GM21528 (cell line): ENCODE data around the gene LDLRAP1.
"Not testable (repeated sequence)": the region's sequence is repeated elsewhere in the genome, so short reads cannot be mapped to it uniquely, and the experiment has no call there.

Experiments used
- ATAC-seq: cut with Tn5 transposase; IDR thresholded peaks from one replicate; pipeline ENCODE4 v1.9.1; 2021; ENCODE audit warnings: mild to moderate bottlenecking, moderate library complexity; ENCODE audit not compliant: unreplicated experiment, low FRiP score

LDLRAP1 gene, protein sequence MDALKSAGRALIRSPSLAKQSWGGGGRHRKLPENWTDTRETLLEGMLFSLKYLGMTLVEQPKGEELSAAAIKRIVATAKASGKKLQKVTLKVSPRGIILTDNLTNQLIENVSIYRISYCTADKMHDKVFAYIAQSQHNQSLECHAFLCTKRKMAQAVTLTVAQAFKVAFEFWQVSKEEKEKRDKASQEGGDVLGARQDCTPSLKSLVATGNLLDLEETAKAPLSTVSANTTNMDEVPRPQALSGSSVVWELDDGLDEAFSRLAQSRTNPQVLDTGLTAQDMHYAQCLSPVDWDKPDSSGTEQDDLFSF

DNA sequence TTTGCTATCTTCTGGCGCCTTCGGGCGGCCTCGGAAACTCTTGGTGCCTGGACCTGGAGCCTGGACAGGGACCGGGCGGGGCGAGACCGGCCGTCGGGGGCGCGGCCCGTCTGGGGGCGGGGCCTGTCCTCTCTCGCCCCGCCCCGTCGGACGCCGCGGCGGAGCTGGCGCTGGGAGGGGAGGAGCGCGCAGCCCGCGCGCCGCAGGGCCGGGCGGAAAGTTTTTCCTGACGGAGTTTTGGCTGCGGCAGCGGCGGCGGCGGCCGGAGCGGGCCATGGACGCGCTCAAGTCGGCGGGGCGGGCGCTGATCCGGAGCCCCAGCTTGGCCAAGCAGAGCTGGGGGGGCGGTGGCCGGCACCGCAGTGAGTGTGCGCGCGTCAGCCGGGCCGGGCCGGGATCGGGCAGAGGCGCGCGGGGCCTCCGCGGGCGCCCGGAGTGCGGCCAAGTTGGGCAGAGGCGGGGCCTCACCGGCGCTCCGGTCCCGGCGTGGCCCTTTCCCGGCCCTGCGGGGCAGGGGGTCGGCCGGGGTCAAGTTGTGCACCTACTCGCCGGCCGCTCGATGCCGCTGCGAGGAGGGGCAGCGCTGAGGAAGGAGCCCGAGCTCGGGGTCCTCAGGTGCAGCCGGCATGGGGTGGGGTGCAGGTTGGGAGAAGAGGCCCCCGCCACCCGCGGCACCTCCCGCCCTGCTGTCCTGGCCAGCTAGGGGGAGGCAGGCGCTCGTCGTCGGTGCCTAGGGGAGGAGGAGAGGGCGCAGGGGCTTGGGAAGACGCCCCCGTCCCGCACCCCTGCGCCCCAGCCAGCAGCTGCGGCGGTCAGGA lies at the start of gene LDLRAP1:
Gene LDLRAP1 (plus strand): TSS at position 182 of the 818 bp plus-strand sequence. CDS start 93 bp downstream, at position 275.
- ATAC-seq, result peak; percentile 78

DNA sequence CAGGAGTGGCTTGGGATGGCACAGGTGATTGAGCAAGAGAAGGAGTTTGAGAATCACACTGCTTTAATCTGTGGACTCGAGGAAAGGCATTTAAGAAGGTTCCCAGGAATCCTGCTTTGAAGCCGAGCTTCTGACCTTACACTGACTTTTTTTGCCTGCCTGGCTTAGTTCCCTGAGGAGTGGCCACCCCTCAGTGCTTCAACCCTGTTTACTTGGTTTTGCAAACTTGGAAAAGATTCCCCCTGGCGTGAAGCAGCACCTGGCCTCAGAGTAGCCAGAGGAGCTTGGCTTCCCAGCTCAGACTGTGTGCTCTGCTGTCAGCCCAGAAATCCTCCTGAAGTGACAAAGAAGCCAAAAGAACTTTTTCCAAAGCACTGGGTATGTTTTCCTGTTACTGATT lies 48.5 kb upstream of the LDLRAP1 start:
- ATAC-seq, result no peak

DNA sequence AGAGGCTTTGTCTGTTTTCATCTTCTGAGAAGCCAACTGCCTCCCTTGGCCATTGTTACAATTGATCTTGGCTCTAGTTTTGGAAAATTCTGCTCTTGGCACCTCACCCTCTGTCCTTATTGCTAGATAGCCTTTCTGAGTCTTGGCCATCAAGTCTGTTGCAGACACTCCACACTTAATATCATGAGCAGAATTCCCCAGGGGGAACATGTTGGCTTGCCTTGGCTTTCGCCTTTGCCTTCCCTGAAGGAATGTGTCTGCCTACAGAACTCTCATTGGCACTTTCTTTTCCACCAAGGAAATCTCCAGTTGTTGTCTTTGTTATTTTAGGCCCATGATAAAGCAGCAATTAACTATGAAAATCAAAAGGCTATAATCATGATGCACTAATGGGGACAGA lies 42.7 kb upstream of the LDLRAP1 start:
- ATAC-seq, result no peak

DNA sequence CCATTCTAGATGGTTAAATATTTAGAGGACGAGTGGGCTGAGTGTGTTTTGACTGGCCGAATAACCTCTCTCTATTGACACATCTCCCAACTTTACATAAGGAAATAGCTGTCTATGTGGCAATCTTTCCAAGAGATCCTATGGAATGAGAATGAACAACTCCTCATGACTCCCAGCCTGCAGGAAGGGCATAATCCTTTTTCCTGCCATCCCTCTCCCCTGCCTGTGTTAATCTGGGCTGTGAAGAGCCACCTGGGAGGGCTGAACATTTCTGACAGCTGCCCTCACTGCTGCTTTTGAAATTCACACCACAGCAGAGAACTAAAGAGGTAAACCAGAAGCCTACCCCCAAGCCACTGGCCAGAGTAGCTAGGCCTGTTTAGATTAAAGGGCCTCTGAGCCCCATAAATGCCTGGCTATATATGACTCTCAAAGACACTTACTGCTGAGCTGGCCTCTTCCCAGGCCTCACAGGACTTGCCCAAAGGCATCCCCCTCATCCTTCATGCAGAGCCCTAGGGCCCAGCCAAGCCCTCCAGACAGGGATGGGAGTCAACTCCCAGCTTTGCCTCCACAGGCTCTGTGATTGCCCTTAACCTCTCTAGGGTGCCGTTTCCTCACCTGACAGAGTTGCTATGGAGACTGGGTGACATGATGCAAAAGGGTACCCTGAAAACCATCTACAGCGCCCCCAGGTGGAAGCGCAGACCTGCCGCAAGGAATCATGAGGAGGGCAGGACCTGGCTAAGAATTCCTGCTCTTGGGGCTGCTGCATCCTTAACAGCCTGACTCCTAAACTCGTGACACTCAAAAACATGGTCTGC lies 42.0 kb upstream of the LDLRAP1 start:
- no peak for ATAC-seq

DNA sequence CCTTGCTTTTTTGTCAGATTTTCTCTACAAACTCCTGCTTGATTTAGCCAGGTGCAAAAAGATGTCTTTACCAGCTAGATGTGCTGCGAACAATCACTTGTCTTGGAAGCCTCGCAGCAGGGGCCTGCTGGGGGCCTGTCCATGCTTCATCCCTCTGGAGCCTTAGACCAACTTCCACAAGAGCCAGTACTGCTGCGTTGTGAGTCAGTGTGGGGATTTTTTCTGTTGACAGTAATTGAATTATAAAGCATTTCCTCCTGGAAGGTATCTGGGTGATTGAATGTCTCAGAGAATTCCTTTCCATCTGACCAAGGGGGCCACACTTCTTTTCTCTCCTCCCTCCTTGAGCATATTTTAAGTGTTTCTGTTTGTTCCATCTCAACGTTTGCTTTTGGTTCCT lies 40.4 kb upstream of the LDLRAP1 start:
- no peak for ATAC-seq

DNA sequence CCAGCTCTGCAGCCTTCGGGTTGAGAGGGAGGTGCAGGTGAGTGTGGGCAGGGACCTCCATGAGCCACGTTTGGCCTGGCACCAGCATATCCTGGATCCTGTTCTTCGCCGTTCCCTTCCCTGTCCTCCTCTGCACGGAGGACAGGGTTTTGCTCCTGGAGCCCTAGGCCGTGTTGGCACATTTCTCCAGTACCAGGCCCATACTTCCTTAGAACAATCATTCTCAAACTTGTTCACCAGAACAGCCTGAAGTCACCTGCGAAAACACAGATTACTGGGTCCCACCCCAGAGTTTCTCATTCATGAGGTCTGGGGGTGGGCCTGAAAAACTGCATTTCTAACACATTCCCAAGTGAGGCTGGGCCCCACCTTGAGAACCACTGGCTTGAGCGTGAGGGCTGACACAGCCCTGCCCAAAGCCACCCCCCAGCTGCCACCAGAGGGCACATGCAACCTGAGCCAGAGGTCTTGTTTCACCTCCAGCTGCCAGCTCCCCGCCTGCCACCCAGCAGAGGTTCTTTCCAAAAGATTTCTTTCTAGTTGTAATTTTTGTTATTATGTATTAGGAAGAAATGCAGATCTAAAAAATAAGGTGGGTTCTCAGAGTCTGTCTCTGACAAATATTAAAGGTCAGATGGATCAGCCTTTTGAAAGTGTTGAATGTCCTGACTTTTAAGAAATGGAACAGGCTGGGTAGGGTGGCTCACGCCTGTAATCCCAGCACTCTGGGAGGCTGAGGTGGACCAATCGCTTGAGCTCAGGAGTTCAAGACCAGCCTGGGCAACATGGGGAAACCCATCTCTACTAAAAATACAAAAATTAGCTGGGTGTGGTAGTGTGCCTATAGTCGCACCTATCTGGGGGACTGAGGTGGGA lies 39.6 kb upstream of the LDLRAP1 start:
- ATAC-seq, result no peak

DNA sequence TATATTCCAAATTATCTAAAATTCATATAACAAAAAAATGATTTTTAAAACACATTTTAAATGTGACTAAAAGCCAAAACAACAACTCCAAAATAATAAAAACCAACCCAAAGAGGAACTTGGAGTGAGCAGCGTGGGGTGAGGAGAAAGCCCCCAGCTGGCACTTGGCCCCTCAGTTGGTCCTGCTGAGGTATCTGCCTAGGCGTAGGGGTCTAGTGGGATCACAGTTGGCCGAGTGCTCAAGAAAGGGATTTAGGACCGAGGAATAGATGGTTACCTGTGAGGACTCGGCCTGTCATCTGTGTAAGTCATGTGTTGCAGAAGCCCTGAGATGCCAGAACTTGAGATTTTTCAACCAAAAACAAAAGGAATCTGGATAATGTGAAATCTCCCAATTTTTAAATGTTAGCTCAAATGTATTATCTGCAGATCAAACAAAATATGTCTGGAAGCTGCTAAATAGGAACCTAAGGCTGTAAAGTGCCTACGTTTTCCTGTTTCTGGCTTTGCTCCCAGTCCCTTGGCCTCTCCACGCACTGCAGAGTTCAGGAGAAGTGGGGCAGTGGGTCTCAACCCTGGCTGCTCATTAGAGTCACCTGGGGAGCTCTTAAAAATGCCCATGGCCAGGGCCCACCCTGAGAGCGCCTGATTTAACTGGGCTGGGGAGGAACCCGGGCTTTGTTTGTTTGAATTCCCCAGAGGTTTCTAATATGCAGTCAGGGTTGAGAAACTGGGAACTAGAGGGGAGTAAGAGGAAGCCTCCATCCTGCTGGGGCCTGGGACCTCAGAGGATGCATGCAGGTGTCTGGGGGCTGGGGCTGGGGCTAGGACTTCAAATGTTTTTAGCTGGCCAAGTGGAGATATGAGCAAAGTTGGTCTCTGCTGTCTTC lies 38.5 kb upstream of the LDLRAP1 start:
- no peak for ATAC-seq

DNA sequence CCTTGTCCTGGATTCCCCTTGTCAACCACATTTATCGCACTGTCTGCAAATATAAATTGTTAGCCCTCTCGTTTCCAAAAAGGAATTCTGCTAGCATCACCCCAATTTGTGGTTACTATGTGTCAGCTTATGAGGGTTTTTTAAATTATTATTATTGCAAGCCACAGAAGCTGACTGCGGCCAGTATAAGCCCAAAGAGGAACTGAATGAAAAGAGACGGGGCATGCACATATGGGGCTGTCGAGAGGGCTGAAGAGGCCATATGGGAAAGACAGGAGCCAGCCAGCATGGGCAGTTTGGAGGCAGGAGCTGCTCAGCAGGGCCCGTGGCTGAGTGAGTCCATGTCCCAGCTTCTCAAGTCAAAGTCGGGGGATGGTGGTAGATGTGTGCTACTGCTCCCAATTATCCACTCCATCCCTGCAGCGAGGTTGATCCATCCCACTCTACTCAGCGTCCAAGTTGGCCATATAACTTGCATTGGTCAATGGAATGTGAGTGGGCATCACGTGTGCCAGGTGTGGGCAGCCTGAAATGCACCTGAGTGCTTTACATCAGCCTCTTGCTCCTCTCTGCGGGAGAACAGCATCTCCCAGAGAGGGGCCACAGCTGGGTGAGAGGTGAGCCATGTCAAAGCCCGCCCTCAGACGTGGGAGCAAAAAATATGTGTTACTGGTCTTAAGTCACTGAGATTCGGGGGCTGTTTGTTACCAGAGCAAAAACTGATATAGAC lies 37.6 kb upstream of the LDLRAP1 start:
- ATAC-seq, result no peak

DNA sequence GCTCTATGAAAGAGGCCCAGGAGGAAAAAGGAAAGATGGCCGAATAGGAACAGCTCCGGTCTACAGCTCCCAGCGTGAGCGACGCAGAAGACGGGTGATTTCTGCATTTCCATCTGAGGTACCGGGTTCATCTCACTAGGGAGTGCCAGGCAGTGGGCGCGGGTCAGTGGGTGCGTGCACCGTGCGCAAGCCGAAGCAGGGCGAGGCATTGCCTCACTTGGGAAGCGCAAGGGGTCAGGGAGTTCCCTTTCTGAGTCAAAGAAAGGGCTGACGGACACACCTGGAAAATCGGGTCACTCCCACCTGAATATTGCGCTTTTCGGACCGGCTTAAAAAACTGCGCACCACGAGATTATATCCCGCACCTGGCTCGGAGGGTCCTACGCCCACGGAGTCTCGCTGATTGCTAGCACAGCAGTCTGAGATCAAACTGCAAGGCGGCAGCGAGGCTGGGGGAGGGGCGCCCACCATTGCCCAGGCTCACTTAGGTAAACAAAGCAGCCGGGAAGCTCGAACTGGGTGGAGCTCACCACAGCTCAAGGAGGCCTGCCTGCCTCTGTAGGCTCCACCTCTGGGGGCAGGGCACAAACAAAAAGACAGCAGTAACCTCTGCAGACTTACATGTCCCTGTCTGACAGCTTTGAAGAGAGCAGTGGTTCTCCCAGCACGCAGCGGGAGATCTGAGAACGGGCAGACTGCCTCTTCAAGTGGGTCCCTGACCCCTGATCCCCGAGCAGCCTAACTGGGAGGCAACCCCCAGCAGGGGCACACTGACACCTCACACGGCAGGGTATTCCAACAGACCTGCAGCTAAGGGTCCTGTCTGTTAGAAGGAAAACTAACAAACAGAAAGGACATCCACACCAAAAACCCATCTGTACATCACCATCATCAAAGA lies 36.6 kb upstream of the LDLRAP1 start:
- ATAC-seq, result not testable (repeated sequence)

DNA sequence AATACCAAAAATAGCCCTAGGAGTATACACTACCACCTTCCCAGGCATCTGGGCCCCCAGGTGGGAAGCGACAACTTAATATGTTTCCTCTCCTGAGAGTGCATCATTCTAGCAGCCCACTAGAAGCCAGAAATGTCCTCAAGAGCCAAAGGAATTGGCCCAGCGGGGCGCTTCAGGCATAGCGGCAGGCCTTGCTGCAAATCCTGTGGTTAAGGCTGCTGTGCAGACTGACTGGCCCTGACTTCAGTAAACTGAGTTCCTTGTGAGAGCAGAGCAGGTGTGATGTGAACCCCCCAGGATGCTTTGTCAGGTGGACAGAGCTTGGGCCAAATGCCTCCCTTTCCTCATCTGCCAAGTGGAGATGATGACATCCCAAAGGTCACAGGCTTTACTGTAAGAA lies 29.7 kb upstream of the LDLRAP1 start:
- ATAC-seq, result no peak

DNA sequence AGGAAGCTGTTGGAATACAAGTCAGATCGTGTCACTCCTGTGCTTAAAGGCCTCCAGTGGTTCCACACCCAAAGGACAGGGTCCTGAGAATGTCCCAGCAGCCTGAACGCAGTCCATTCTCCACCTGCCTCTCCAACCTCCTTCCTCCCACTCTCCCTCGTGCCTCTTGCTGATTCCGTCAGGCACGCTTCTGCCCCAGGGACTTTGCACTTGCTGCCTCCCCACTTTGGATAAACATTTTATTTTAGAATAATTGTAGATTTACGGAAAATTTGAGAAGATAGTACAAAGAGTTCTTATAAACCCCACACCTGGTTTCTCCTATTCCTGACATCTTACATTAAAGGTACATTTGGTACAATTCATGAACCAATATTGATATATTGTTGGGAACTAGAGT lies 28.4 kb upstream of the LDLRAP1 start:
- no peak for ATAC-seq

DNA sequence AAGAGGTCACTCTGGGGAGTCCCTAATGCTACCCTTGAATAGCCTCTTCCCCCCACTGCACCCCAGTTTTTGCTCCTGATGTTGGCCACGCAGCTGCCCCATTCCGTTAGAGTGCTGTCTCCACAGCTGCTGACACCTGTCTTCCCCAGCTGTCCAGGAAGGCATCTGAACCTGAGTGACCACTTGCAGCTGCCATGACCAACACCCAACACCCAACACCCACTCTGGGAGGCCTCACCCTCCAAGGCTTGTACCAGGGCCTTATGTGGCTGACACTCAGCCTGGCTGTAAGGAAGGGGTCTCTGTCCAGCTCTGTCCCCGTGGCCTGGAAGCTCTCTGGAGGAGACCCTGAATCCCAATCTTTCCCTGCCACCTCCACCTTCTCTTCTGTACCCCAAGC lies 26.7 kb upstream of the LDLRAP1 start:
- no peak for ATAC-seq

DNA sequence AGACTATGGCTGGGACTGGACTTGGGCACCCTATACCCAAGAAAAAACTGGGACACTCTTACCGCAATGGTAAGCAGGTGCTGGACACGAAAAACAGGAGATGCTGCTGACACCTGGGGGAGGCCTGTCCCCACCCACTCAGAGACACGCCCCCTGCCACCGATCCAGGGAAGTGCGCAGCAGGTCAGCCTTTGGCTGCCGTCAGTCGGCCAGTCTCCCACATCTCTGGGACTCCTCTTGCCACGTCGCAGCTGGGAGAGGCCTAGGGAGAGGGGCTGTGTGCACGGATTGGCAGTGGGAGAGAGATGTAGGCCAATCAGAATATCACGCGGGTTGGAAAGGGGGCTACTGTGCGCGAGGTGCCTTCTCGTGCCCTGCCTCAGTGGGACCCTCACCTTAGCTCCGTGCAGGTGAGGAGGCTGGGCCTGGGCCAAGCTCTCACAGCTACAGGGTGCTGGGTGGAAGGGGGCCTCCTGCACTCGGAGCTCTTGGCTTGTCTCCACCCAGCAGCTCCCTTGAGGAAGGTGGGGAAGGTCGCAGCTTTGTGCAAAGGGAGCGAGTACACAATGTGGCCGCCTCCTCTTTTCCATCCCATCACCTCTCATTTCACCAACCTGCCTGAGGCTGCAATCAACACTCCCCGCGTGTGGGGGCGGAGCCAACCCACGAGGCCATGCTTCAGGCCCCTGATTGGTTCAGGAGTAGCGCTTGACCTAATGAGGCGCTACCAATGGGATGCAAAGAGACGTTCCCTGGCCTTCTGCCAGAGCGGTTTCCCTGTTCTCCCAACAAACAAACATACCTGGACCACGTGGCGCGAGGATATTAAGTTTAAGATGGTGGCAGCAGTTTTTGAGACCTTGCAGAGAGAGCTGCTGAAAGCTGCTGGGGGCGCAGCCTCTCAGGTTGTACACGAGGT lies 25.7 kb upstream of the LDLRAP1 start:
- no peak for ATAC-seq

DNA sequence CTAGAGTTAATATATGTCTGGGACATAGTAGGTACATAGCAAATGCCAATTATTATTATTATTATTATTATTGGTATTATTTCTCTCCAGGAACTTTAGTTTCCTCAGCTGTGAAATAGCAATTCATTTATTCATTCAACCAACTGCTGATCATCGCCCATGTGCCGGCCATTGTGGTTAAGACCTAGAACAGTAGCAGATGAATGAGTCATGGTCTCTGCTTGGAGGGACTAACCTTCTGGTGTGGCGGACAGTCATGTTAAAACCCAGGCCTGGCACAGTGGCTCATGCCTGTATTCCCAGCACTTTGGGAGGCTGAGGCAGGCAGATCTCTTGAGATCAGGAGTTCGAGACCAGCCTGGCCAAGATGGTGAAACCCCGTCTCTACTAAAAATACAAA lies 23.8 kb upstream of the LDLRAP1 start:
- no peak for ATAC-seq

DNA sequence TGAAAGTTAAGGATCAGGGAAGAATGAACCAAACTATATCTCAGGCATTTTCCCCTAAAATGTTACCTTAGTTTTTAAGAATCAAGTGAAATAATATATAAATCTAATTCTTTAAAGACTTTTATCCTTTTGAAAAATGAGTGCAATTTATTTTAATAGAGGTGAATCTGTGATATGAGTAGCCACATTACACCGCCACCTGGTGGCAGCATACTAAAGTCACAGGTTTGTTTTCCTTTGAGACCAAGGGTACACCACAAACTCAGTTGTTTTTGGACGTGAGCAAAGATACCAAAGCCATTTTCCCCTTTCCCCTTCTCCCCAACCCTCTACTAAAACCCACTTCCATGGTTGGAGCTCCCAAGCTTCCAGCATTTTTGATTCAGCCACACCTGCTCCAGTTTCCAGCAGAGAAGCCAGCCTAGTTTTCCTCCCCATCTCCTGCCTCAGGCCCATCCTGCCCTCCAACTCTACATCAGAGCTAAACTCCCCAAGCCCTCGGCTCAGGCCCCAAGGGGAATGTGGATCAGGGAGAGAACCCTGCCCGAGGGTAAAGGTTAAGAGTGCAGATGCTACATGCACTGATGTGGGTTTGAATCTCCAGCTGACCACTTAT lies 22.9 kb upstream of the LDLRAP1 start:
- ATAC-seq, result no peak

DNA sequence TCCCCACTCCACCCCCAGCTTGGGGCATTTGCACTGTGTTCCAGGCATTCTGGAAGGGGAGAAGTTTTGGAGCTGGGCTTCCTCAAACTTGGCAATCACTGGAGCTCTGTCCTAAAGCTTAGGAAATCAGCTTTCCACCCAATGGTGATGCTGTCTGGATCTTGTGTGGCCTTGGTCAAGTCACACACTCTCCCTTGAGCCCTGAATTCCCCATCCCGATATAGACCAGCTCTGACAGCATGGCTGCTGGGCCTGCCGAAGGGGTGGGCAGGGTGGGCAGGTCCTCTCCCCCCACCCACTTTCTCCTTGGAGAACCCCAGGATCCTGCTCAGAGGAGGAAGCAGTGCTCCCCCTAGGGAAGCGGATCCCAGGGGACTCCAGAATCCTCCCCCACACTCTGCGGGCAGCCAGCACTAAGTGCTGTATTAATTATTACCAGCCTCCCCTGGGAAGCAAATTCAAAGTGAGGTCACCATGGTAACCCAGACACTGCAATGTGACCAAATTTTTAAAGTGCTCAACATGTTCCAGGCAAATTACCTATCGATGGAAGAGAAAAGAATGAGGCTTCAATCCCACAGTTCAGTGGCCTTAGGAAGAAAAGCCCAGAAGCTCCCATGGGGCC lies 21.3 kb upstream of the LDLRAP1 start:
- ATAC-seq, result no peak
